K562 (cell line): ENCODE measurements around the gene IL4I1. TPM values are rescaled to one million over a fixed set of nuclear protein-coding genes. Genes with fewer than 3 reads are reported as not detected.

ENCODE experiments used
- CTBP1 ChIP-seq: fragments of 450-650 bp; IDR thresholded peaks from 2 replicates; pipeline ENCODE4 v1.6.1; 2016; ENCODE audit warnings: borderline replicate concordance
- DNMT1 ChIP-seq: fragments of 450-650 bp; IDR thresholded peaks from 2 replicates; pipeline ENCODE4 v1.6.1; 2016; ENCODE audit warnings: antibody characterized with exemption, mild to moderate bottlenecking
- E2F3 ChIP-seq: fragments of 250-450 bp; sonication (Bioruptor Pico); IDR thresholded peaks from 2 replicates; pipeline ENCODE4 v1.4.0; 2020; ENCODE audit warnings: mild to moderate bottlenecking
- ELF1 ChIP-seq: fragments of 200-800 bp; sonication (Bioruptor generic); IDR thresholded peaks from 2 replicates; pipeline ENCODE4 v1.6.1; 2016; ENCODE audit warnings: missing genetic modification characterization, missing compliant biosample characterization
- EWSR1 ChIP-seq: fragments of 450-650 bp; IDR thresholded peaks from 2 replicates; pipeline ENCODE4 v1.6.1; 2018; ENCODE audit warnings: borderline replicate concordance, mild to moderate bottlenecking, low read depth, moderate library complexity; ENCODE audit not compliant: partially characterized antibody
- GATAD2B ChIP-seq: fragments of 450-650 bp; IDR thresholded peaks from 2 replicates; pipeline ENCODE4 v1.6.1; 2017; ENCODE audit warnings: mild to moderate bottlenecking, borderline replicate concordance
- HDGF ChIP-seq: fragments of 450-650 bp; IDR thresholded peaks from 2 replicates; pipeline ENCODE4 v1.6.1; 2016
- HNRNPK ChIP-seq: fragments of 200-400 bp; formaldehyde crosslinking; IDR thresholded peaks from one replicate; pipeline ENCODE4 v1.6.1; 2018; ENCODE audit warnings: mild to moderate bottlenecking, low read depth, low read length; ENCODE audit not compliant: poor library complexity, severe bottlenecking
- HNRNPLL ChIP-seq: fragments of 200-400 bp; formaldehyde crosslinking; IDR thresholded peaks from 2 replicates; pipeline ENCODE4 v1.6.1; 2017; ENCODE audit warnings: low read length, low read depth, mild to moderate bottlenecking; ENCODE audit not compliant: poor library complexity, severe bottlenecking
- PCBP1 ChIP-seq: fragments of 200-400 bp; formaldehyde crosslinking; IDR thresholded peaks from 2 replicates; pipeline ENCODE4 v1.6.1; 2018; ENCODE audit warnings: mild to moderate bottlenecking, low read depth, low read length; ENCODE audit not compliant: poor library complexity, severe bottlenecking
- POLR3G ChIP-seq: IDR thresholded peaks from 2 replicates; pipeline ENCODE4 v1.6.1; 2011; ENCODE audit not compliant: insufficient read length, insufficient replicate concordance; ENCODE audit errors: extremely low read depth
- POU5F1 ChIP-seq: fragments of 150-350 bp; IDR thresholded peaks from 2 replicates; pipeline ENCODE4 v1.6.1; 2014; ENCODE audit warnings: borderline replicate concordance, low read length, low read depth, mild to moderate bottlenecking; ENCODE audit not compliant: partially characterized antibody
- PTTG1 ChIP-seq: fragments of 450-650 bp; IDR thresholded peaks from 2 replicates; pipeline ENCODE4 v1.6.1; 2016; ENCODE audit warnings: low read depth, mild to moderate bottlenecking, missing genetic modification characterization, missing compliant biosample characterization
- SMAD1 ChIP-seq: fragments of 150-350 bp; IDR thresholded peaks from 2 replicates; pipeline ENCODE4 v1.6.1; 2014; ENCODE audit warnings: low read length, low read depth; ENCODE audit not compliant: partially characterized antibody
- ZKSCAN3 ChIP-seq: fragments of 250-450 bp; sonication (Bioruptor Pico); IDR thresholded peaks from 2 replicates; pipeline ENCODE4 v1.4.0; 2020
- ZNF121 ChIP-seq: sonication (generic); formaldehyde crosslinking; conservative IDR thresholded peaks from 2 replicates; pipeline ENCODE4 v1.8.0; 2022; ENCODE audit warnings: missing genetic modification reagents
- ZNF354B ChIP-seq: fragments of 250-450 bp; sonication (Bioruptor Pico); IDR thresholded peaks from 2 replicates; pipeline ENCODE4 v1.4.0; 2020
- ZNF668 ChIP-seq: fragments of 250-450 bp; sonication (Bioruptor Pico); IDR thresholded peaks from 2 replicates; pipeline ENCODE4 v1.8.0; 2022; ENCODE audit warnings: mild to moderate bottlenecking, inconsistent platforms
- polyA plus RNA-seq, 8 experiments: library from polyadenylated mRNA; depleted of rRNA in 4 of 8; stranded (reverse) in 5 of 8; unstranded in 3 of 8; fragments of >200 nt; fragmentation: Nextera tagmentation in 2 of 8; fragmentation: Illumina TruSeq in 1 of 8; extraction: Ambion mirVana in 2 of 8; extraction: Trizol in 1 of 8; gene quantifications; 2 replicates each; pipeline versions ENCODE4 v1.2.1 to v1.2.3, GENCODE V29; 2011 to 2014; ENCODE audit warnings: inconsistent platforms in 1 of 8, missing spikeins in 1 of 8
- total RNA-seq, 7 experiments: library from RNA; depleted of rRNA in 6 of 7; stranded (reverse); fragments of >200 nt in 6 of 7; fragmentation: Illumina TruSeq in 2 of 7; extraction: Trizol in 2 of 7; gene quantifications; 2 replicates each; pipeline versions ENCODE4 v1.2.1 to v1.2.3, GENCODE V29; 2011 to 2021; ENCODE audit warnings: low replicate concordance in 1 of 7
- TF ChIP-seq, protein P1 (sequence below): sonication (generic); formaldehyde crosslinking; IDR thresholded peaks from 2 replicates; pipeline ENCODE4 v1.8.1; 2023; ENCODE audit warnings: missing genetic modification reagents, mild to moderate bottlenecking, borderline replicate concordance
- TF ChIP-seq, protein P2 (sequence below): fragments of 450-650 bp; IDR thresholded peaks from 2 replicates; pipeline ENCODE4 v1.6.1; 2016; ENCODE audit warnings: missing biosample characterization, missing genetic modification characterization
- TF ChIP-seq, protein P3 (sequence below), 2 experiments: IDR thresholded peaks; 2 replicates each; pipeline ENCODE4 v1.6.1; 2012; ENCODE audit warnings: improper control_type of control experiment in 2 of 2, low read depth in 2 of 2, low read length in 2 of 2, borderline replicate concordance in 1 of 2

IL4I1 gene
- total and polyA plus RNA-seq, 9 of the 15 experiments (the other 6 are each of a cell fraction or from before 2014, with no cell fraction given) = 0.06 to 0.95 (median 0.43) TPM; not detected in 2

DNA sequence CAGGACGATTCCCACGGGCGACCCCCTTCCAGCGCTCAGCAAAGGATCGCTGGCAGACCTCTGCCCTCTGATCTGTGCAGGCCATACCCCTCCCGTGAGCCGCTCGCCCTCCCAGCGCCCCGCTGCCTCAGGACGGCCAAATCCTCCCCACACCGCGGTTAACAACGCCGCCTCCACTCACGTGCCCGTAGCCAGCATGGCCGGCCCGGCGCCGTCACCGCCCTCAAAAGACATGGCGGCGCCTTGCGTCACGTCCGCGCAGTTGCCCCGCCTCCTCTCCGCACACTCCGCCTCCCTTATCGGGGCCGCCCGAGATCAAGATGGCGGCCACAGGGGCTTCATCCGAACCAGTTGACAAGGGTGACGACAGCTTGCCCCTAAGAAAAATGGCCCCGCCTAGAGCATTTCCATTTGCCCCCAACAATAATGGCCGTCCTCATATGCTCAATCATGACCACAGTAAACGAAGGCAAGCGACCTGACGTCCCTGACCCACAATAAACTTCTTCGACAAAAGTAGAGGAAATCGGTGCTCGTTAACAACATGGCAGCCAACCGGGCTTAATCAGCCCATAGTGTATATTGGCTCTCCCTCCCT, 20.2 kb downstream of the IL4I1 start (continued):
- TF ChIP-seq SMAD1 (no peak), PTTG1 (no peak), DNMT1 (no peak), HDGF (no peak), ZNF354B (CRISPR knock-in tag) (no peak), ZNF668 (no peak), ELF1 (tag) (peak; percentile 58; the same call in 1 of the 2 replicates), GATAD2B (no peak), ZNF121 (CRISPR knock-in tag) (no peak), POU5F1 (no peak), EWSR1 (no peak), PCBP1 (no peak), HNRNPLL (peak; percentile 81), CTBP1 (0 out of 2 replicates have a peak, but pooled peaks have one; percentile 15), HNRNPK (no peak), E2F3 (peak; percentile 21; the same call in 1 of the 2 replicates), POLR3G (no peak), ZKSCAN3 (CRISPR knock-in tag) (no peak)
- TF ChIP-seq, protein P1, sequence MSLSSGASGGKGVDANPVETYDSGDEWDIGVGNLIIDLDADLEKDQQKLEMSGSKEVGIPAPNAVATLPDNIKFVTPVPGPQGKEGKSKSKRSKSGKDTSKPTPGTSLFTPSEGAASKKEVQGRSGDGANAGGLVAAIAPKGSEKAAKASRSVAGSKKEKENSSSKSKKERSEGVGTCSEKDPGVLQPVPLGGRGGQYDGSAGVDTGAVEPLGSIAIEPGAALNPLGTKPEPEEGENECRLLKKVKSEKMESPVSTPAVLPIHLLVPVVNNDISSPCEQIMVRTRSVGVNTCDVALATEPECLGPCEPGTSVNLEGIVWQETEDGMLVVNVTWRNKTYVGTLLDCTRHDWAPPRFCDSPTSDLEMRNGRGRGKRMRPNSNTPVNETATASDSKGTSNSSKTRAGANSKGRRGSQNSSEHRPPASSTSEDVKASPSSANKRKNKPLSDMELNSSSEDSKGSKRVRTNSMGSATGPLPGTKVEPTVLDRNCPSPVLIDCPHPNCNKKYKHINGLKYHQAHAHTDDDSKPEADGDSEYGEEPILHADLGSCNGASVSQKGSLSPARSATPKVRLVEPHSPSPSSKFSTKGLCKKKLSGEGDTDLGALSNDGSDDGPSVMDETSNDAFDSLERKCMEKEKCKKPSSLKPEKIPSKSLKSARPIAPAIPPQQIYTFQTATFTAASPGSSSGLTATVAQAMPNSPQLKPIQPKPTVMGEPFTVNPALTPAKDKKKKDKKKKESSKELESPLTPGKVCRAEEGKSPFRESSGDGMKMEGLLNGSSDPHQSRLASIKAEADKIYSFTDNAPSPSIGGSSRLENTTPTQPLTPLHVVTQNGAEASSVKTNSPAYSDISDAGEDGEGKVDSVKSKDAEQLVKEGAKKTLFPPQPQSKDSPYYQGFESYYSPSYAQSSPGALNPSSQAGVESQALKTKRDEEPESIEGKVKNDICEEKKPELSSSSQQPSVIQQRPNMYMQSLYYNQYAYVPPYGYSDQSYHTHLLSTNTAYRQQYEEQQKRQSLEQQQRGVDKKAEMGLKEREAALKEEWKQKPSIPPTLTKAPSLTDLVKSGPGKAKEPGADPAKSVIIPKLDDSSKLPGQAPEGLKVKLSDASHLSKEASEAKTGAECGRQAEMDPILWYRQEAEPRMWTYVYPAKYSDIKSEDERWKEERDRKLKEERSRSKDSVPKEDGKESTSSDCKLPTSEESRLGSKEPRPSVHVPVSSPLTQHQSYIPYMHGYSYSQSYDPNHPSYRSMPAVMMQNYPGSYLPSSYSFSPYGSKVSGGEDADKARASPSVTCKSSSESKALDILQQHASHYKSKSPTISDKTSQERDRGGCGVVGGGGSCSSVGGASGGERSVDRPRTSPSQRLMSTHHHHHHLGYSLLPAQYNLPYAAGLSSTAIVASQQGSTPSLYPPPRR (CRISPR knock-in tag) = no peak
- TF ChIP-seq, protein P2, sequence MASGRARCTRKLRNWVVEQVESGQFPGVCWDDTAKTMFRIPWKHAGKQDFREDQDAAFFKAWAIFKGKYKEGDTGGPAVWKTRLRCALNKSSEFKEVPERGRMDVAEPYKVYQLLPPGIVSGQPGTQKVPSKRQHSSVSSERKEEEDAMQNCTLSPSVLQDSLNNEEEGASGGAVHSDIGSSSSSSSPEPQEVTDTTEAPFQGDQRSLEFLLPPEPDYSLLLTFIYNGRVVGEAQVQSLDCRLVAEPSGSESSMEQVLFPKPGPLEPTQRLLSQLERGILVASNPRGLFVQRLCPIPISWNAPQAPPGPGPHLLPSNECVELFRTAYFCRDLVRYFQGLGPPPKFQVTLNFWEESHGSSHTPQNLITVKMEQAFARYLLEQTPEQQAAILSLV (tag) = peak; percentile 25; the same call in 1 of the 2 replicates
- TF ChIP-seq, protein P3, sequence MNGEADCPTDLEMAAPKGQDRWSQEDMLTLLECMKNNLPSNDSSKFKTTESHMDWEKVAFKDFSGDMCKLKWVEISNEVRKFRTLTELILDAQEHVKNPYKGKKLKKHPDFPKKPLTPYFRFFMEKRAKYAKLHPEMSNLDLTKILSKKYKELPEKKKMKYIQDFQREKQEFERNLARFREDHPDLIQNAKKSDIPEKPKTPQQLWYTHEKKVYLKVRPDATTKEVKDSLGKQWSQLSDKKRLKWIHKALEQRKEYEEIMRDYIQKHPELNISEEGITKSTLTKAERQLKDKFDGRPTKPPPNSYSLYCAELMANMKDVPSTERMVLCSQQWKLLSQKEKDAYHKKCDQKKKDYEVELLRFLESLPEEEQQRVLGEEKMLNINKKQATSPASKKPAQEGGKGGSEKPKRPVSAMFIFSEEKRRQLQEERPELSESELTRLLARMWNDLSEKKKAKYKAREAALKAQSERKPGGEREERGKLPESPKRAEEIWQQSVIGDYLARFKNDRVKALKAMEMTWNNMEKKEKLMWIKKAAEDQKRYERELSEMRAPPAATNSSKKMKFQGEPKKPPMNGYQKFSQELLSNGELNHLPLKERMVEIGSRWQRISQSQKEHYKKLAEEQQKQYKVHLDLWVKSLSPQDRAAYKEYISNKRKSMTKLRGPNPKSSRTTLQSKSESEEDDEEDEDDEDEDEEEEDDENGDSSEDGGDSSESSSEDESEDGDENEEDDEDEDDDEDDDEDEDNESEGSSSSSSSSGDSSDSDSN (IDR thresholded peaks at IDR 0.05; ENCODE audit: borderline replicate concordance in 1 of 2, low read depth in 2 of 2, low read length in 2 of 2) = no peak
